ENCODE results near the gene SAC3D1.

DNA sequence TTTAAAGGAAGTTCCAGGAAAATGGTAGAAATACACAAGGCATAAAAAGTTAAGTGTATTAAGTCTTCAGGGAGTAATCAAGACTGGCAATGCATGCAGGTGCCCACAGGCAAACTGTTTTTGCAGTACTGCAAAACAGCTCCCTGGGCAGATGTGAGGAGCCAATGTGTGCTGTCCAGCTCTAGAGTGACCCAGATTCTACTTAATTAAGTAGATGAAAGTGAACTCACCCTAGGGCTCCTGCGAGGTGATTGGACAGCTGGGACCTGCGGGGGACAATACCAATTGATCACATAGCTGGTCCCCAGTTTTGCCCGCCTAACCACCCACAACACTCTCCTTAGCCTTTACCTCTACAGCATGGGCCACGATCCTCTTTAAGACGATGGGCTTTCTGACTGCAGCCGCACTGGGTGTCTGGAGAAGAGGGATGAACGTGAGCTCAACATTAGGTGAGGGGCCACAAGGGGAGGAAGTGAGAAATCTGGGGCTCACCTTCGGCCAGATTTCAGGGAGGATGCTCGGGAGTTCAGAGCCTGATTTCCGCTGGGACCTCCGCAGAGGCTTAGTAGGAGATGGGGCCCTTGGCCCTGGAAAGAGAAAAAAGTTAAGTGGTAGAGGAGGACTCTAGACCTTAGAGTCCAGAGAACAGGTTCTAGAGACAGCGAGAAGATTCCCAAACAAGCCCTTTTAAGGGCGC, 42.3 kb downstream of the SAC3D1 start:
- TF ChIP-seq POLR2A (IDR thresholded peaks at IDR 0.05; ENCODE audit: low read length) (no peak), POLR2AphosphoS2 (conservative IDR thresholded peaks at IDR 0.05; ENCODE audit: low read length) (no peak), JUNB (IDR thresholded peaks at IDR 0.05) (no peak), PHF8 (IDR thresholded peaks at IDR 0.05; ENCODE audit: borderline replicate concordance, low read depth) (no peak), RAD21 (conservative IDR thresholded peaks at IDR 0.05 in 1 of 2, IDR thresholded peaks at IDR 0.05 in 1 of 2) (no peak), CHD4 (IDR thresholded peaks at IDR 0.05; ENCODE audit: borderline replicate concordance) (no peak), EP300 (IDR thresholded peaks at IDR 0.05) (no peak), NFE2L2 (conservative IDR thresholded peaks at IDR 0.05; ENCODE audit: low read length) (no peak), CEBPB (IDR thresholded peaks at IDR 0.05) (no peak)
- TF ChIP-seq, protein P1, sequence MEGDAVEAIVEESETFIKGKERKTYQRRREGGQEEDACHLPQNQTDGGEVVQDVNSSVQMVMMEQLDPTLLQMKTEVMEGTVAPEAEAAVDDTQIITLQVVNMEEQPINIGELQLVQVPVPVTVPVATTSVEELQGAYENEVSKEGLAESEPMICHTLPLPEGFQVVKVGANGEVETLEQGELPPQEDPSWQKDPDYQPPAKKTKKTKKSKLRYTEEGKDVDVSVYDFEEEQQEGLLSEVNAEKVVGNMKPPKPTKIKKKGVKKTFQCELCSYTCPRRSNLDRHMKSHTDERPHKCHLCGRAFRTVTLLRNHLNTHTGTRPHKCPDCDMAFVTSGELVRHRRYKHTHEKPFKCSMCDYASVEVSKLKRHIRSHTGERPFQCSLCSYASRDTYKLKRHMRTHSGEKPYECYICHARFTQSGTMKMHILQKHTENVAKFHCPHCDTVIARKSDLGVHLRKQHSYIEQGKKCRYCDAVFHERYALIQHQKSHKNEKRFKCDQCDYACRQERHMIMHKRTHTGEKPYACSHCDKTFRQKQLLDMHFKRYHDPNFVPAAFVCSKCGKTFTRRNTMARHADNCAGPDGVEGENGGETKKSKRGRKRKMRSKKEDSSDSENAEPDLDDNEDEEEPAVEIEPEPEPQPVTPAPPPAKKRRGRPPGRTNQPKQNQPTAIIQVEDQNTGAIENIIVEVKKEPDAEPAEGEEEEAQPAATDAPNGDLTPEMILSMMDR (IDR thresholded peaks at IDR 0.05), result no peak
- TF ChIP-seq, protein P2, sequence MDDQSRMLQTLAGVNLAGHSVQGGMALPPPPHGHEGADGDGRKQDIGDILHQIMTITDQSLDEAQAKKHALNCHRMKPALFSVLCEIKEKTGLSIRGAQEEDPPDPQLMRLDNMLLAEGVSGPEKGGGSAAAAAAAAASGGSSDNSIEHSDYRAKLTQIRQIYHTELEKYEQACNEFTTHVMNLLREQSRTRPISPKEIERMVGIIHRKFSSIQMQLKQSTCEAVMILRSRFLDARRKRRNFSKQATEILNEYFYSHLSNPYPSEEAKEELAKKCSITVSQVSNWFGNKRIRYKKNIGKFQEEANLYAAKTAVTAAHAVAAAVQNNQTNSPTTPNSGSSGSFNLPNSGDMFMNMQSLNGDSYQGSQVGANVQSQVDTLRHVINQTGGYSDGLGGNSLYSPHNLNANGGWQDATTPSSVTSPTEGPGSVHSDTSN (IDR thresholded peaks at IDR 0.05), result no peak
- TF ChIP-seq, protein P3, sequence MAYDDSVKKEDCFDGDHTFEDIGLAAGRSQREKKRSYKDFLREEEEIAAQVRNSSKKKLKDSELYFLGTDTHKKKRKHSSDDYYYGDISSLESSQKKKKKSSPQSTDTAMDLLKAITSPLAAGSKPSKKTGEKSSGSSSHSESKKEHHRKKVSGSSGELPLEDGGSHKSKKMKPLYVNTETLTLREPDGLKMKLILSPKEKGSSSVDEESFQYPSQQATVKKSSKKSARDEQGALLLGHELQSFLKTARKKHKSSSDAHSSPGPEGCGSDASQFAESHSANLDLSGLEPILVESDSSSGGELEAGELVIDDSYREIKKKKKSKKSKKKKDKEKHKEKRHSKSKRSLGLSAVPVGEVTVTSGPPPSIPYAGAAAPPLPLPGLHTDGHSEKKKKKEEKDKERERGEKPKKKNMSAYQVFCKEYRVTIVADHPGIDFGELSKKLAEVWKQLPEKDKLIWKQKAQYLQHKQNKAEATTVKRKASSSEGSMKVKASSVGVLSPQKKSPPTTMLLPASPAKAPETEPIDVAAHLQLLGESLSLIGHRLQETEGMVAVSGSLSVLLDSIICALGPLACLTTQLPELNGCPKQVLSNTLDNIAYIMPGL (CRISPR knock-in tag; IDR thresholded peaks at IDR 0.05; ENCODE audit: borderline replicate concordance), result no peak
- TF ChIP-seq, protein P4, sequence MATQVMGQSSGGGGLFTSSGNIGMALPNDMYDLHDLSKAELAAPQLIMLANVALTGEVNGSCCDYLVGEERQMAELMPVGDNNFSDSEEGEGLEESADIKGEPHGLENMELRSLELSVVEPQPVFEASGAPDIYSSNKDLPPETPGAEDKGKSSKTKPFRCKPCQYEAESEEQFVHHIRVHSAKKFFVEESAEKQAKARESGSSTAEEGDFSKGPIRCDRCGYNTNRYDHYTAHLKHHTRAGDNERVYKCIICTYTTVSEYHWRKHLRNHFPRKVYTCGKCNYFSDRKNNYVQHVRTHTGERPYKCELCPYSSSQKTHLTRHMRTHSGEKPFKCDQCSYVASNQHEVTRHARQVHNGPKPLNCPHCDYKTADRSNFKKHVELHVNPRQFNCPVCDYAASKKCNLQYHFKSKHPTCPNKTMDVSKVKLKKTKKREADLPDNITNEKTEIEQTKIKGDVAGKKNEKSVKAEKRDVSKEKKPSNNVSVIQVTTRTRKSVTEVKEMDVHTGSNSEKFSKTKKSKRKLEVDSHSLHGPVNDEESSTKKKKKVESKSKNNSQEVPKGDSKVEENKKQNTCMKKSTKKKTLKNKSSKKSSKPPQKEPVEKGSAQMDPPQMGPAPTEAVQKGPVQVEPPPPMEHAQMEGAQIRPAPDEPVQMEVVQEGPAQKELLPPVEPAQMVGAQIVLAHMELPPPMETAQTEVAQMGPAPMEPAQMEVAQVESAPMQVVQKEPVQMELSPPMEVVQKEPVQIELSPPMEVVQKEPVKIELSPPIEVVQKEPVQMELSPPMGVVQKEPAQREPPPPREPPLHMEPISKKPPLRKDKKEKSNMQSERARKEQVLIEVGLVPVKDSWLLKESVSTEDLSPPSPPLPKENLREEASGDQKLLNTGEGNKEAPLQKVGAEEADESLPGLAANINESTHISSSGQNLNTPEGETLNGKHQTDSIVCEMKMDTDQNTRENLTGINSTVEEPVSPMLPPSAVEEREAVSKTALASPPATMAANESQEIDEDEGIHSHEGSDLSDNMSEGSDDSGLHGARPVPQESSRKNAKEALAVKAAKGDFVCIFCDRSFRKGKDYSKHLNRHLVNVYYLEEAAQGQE (IDR thresholded peaks at IDR 0.05), result no peak
